TTC549 (cell line): Measurements from ENCODE around the gene NUDT22.

Experiments used
- FAIRE-seq: peaks from 2 replicates; lab custom pipeline; 2012; peaks lifted over from hg19 to GRCh38; lab: Jason Lieb, UNC

NUDT22 gene

GRCh38 chr11:64227405-64227956 lies 1.4 kb downstream of the NUDT22 start:
- no peak for FAIRE-seq

GRCh38 chr11:64229090-64229743 lies 3.1 kb downstream of the NUDT22 start:
- FAIRE-seq: no peak

- FAIRE-seq: no peak
These were observed 3.7 kb downstream of the NUDT22 start for GRCh38 chr11:64229744-64230170.

- no peak for FAIRE-seq
These were observed 4.3 kb downstream of the NUDT22 start, which contains the start of gene DNAJC4 for GRCh38 chr11:64230171-64230984. TSS of gene DNAJC4 (plus strand) at chr11:64230548. CDS start at chr11:64230855, 307 bp downstream.

GRCh38 chr11:64230985-64231365 lies 4.9 kb downstream of the NUDT22 start:
- FAIRE-seq: no peak

GRCh38 chr11:64231546-64231945 lies 5.5 kb downstream of the NUDT22 start:
- no peak for FAIRE-seq

GRCh38 chr11:64232182-64232966 lies 6.3 kb downstream of the NUDT22 start:
- no peak for FAIRE-seq

GRCh38 chr11:64232967-64233315 lies 6.9 kb downstream of the NUDT22 start:
- FAIRE-seq: no peak

- no peak for FAIRE-seq
These were observed 8.0 kb downstream of the NUDT22 start, which contains the start of gene VEGFB for GRCh38 chr11:64233913-64234586. TSS of gene VEGFB (plus strand) at chr11:64234584. CDS start at chr11:64234834, 250 bp downstream.

GRCh38 chr11:64234647-64235379 lies 8.7 kb downstream of the NUDT22 start:
- FAIRE-seq: no peak

- FAIRE-seq: no peak
These were observed 9.5 kb downstream of the NUDT22 start for GRCh38 chr11:64235437-64236161.

- no peak for FAIRE-seq
These were observed 11.4 kb downstream of the NUDT22 start for GRCh38 chr11:64237484-64237951.

- no peak for FAIRE-seq
These were observed 12.0 kb downstream of the NUDT22 start for GRCh38 chr11:64238076-64238475.

- no peak for FAIRE-seq
These were observed 12.9 kb downstream of the NUDT22 start for GRCh38 chr11:64238999-64239398.

- FAIRE-seq: no peak
These were observed 13.8 kb downstream of the NUDT22 start for GRCh38 chr11:64239662-64240434.

GRCh38 chr11:64240435-64241240 lies 14.6 kb downstream of the NUDT22 start, which contains the start of gene FKBP2:
TSS of gene FKBP2 (plus strand) at chr11:64241095. CDS start at chr11:64242388, 1,293 bp downstream.
- no peak for FAIRE-seq

- peak; percentile 75 for FAIRE-seq
These were observed 15.1 kb downstream of the NUDT22 start for GRCh38 chr11:64241241-64241490.

- FAIRE-seq: no peak
These were observed 15.7 kb downstream of the NUDT22 start for GRCh38 chr11:64241491-64242374.
